Hepatocyte (in vitro differentiated cells): ENCODE data around the gene LRIG3.

Source experiments
- EZH2 ChIP-seq: fragments of 200-600 bp; sonication (generic); IDR thresholded peaks from 2 replicates; pipeline ENCODE4 v1.6.1; 2016; ENCODE audit warnings: antibody characterized with exemption, mild to moderate bottlenecking, borderline replicate concordance
- TF ChIP-seq, protein P1 (sequence below): fragments of 200-600 bp; sonication (generic); IDR thresholded peaks from 2 replicates; pipeline ENCODE4 v1.5.1; 2016; ENCODE audit warnings: antibody characterized with exemption, mild to moderate bottlenecking; ENCODE audit not compliant: poor library complexity

- TF ChIP-seq, protein P1, sequence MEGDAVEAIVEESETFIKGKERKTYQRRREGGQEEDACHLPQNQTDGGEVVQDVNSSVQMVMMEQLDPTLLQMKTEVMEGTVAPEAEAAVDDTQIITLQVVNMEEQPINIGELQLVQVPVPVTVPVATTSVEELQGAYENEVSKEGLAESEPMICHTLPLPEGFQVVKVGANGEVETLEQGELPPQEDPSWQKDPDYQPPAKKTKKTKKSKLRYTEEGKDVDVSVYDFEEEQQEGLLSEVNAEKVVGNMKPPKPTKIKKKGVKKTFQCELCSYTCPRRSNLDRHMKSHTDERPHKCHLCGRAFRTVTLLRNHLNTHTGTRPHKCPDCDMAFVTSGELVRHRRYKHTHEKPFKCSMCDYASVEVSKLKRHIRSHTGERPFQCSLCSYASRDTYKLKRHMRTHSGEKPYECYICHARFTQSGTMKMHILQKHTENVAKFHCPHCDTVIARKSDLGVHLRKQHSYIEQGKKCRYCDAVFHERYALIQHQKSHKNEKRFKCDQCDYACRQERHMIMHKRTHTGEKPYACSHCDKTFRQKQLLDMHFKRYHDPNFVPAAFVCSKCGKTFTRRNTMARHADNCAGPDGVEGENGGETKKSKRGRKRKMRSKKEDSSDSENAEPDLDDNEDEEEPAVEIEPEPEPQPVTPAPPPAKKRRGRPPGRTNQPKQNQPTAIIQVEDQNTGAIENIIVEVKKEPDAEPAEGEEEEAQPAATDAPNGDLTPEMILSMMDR = no peak
- no peak for TF ChIP-seq EZH2
Observed at GRCh38 chr12:58905422-58905821, 14.9 kb downstream of the LRIG3 start.
